HCT116 (cell line): ENCODE data around the gene STAC. TPM values are rescaled to one million over a fixed set of nuclear protein-coding genes. Genes with fewer than 3 reads are reported as not detected.

Experiments
- ATAC-seq: fragments of 200-7000 bp; cut with Tn5 transposase; 2 replicates; pipeline ENCODE4 v1.9.1; 2020; ENCODE audit warnings: mild to moderate bottlenecking, moderate library complexity
- BruUV-seq: library from RNA; stranded (reverse); fragments of 400-500 nt; replicated peaks from 2 replicates; lab custom pipeline; 2021; lab: Mats Ljungman, UMichigan
- CTCF ChIA-PET: fragments of 300-600 bp; sonication (Branson Sonifier 250); formaldehyde crosslinking; loops from one replicate; lab custom pipeline; 2021; ENCODE audit warnings: antibody characterized with exemption; lab: Charles Lee
- POLR2A ChIA-PET: fragments of 300-600, 350-600 bp; sonication (Branson Sonifier 250); formaldehyde crosslinking; loops from one replicate; lab custom pipeline; 2021; ENCODE audit warnings: antibody characterized with exemption; lab: Charles Lee
- RAD21 ChIA-PET, 2 experiments: fragments of 300-600 bp; sonication (Branson Sonifier 250); formaldehyde crosslinking; loops; one replicate each; lab custom pipeline; 2023; ENCODE audit warnings: low total read pairs in 2 of 2; ENCODE audit not compliant: uncharacterized antibody in 2 of 2, unreplicated experiment in 2 of 2, low non-redundant PET in 1 of 2; lab: Charles Lee
- DNase-seq: peaks from one replicate; pipeline ENCODE4 v3.0.0-alpha.2; 2010; ENCODE audit warnings: low read depth, low spot score
- H2AFZ ChIP-seq: fragments of 200-600 bp; shearing (Covaris generic), sonication (generic); 2 replicates; pipeline ENCODE4 v1.6.1; 2017; ENCODE audit warnings: low read depth, mixed run types, mixed read lengths, antibody characterized with exemption, low read length; ENCODE audit not compliant: poor library complexity, severe bottlenecking
- H3K27ac ChIP-seq: 2 replicates; pipeline ENCODE4 v1.5.1; 2012; ENCODE audit warnings: low read depth, low read length
- H3K27me3 ChIP-seq: fragments of 200-600 bp; sonication (generic); 2 replicates; pipeline ENCODE4 v1.6.1; 2016; ENCODE audit warnings: mixed run types, low read length, mixed read lengths; ENCODE audit not compliant: insufficient read depth
- H3K36me3 ChIP-seq, 2 experiments: fragments of 200-500 bp in 1 of 2; fragments of 200-600 bp in 1 of 2; sonication (Bioruptor generic) in 1 of 2; sonication (generic) in 1 of 2; 2 replicates each; pipeline versions ENCODE4 v1.5.1 to v1.6.1; 2014 to 2016; ENCODE audit warnings: low read length in 2 of 2, inconsistent platforms in 1 of 2, mixed read lengths in 1 of 2, mixed run types in 1 of 2; ENCODE audit not compliant: insufficient read depth in 2 of 2, control insufficient read depth in 1 of 2
- H3K4me1 ChIP-seq, 2 experiments: fragments of 200-600 bp in 1 of 2; sonication (generic) in 1 of 2; 2 replicates each; pipeline versions ENCODE4 v1.5.1 to v1.6.1; 2012 to 2017; ENCODE audit warnings: low read length in 2 of 2, inconsistent platforms in 1 of 2, mild to moderate bottlenecking in 1 of 2, mixed read lengths in 1 of 2, mixed run types in 1 of 2, moderate library complexity in 1 of 2; ENCODE audit not compliant: insufficient read depth in 2 of 2, control insufficient read depth in 1 of 2
- H3K4me2 ChIP-seq: fragments of 200-600 bp; sonication (generic); 2 replicates; pipeline ENCODE4 v1.6.1; 2017; ENCODE audit warnings: mixed run types, low read length, mixed read lengths
- H3K4me3 ChIP-seq, 2 experiments: fragments of 200-600 bp in 1 of 2; sonication (generic) in 1 of 2; replicated peaks in 1 of 2; 2 replicates each; pipeline ENCODE4 v1.5.1; 2011 to 2016; ENCODE audit warnings: low read length in 2 of 2, control low read depth in 1 of 2, low read depth in 1 of 2, mild to moderate bottlenecking in 1 of 2, mixed read lengths in 1 of 2, mixed run types in 1 of 2
- H3K79me2 ChIP-seq: fragments of 200-600 bp; sonication (generic); 2 replicates; pipeline ENCODE4 v1.6.1; 2017; ENCODE audit warnings: mild to moderate bottlenecking, mixed run types, low read length, moderate library complexity, mixed read lengths; ENCODE audit not compliant: insufficient read depth
- H3K9ac ChIP-seq: fragments of 200-600 bp; sonication (generic); 2 replicates; pipeline ENCODE4 v1.6.1; 2016; ENCODE audit warnings: low read length, mixed read lengths
- H3K9me2 ChIP-seq: fragments of 200-600 bp; sonication (generic), shearing (Covaris generic); 2 replicates; pipeline ENCODE4 v1.6.1; 2017; ENCODE audit warnings: mixed run types, mild to moderate bottlenecking, moderate library complexity; ENCODE audit not compliant: insufficient read depth
- H3K9me3 ChIP-seq, 2 experiments: fragments of 200-500 bp in 1 of 2; fragments of 200-600 bp in 1 of 2; sonication (Bioruptor generic) in 1 of 2; sonication (generic) in 1 of 2; 2 replicates each; pipeline ENCODE4 v1.6.1; 2014 to 2017; ENCODE audit warnings: low read length in 2 of 2, mixed read lengths in 2 of 2, inconsistent platforms in 1 of 2, low read depth in 1 of 2, mild to moderate bottlenecking in 1 of 2, mixed run types in 1 of 2, moderate library complexity in 1 of 2; ENCODE audit not compliant: control insufficient read depth in 1 of 2, insufficient read depth in 1 of 2
- H4K20me1 ChIP-seq: fragments of 200-600 bp; sonication (generic), shearing (Covaris generic); 2 replicates; pipeline ENCODE4 v1.6.1; 2017; ENCODE audit warnings: mixed run types, mild to moderate bottlenecking, moderate library complexity; ENCODE audit not compliant: insufficient read depth
- ATF3 ChIP-seq: IDR thresholded peaks from 2 replicates; pipeline ENCODE4 v1.6.1; 2012
- CBX3 ChIP-seq: IDR thresholded peaks from 2 replicates; pipeline ENCODE4 v1.6.1; 2012; ENCODE audit warnings: low read depth
- CTCF ChIP-seq, 3 experiments: fragments of 200-600 bp in 1 of 3; sonication (generic) in 1 of 3; IDR thresholded peaks in 2 of 3; conservative IDR thresholded peaks in 1 of 3; 2 replicates each; pipeline ENCODE4 v1.5.1; 2012 to 2017; ENCODE audit warnings: low read depth in 2 of 3, low read length in 2 of 3, antibody characterized with exemption in 1 of 3, borderline replicate concordance in 1 of 3, control low read depth in 1 of 3, mild to moderate bottlenecking in 1 of 3, mixed read lengths in 1 of 3, mixed run types in 1 of 3, moderate library complexity in 1 of 3; ENCODE audit not compliant: insufficient read depth in 1 of 3
- EGR1 ChIP-seq: IDR thresholded peaks from 2 replicates; pipeline ENCODE4 v1.6.1; 2012; ENCODE audit warnings: low read depth
- EZH2 ChIP-seq: fragments of 200-600 bp; sonication (generic); IDR thresholded peaks from 2 replicates; pipeline ENCODE4 v1.6.1; 2017; ENCODE audit warnings: antibody characterized with exemption, mixed run types
- EZH2phosphoT487 ChIP-seq: fragments of 200-600 bp; IDR thresholded peaks from 2 replicates; pipeline ENCODE4 v1.6.1; 2018; ENCODE audit warnings: antibody characterized with exemption, borderline replicate concordance
- FOSL1 ChIP-seq: IDR thresholded peaks from 2 replicates; pipeline ENCODE4 v1.6.1; 2012; ENCODE audit warnings: low read depth
- MAX ChIP-seq: IDR thresholded peaks from 2 replicates; pipeline ENCODE4 v1.6.1; 2012
- POLR2A ChIP-seq: IDR thresholded peaks from 2 replicates; pipeline ENCODE4 v1.7.0; 2011; ENCODE audit warnings: borderline replicate concordance; ENCODE audit not compliant: insufficient read depth, insufficient read length; ENCODE audit errors: extremely low read depth
- POLR2AphosphoS5 ChIP-seq: IDR thresholded peaks from 2 replicates; pipeline ENCODE4 v1.6.1; 2011; ENCODE audit warnings: mild to moderate bottlenecking, low read depth, low read length, moderate library complexity
- RAD21 ChIP-seq: IDR thresholded peaks from 2 replicates; pipeline ENCODE4 v1.6.1; 2012; ENCODE audit warnings: low read depth, mild to moderate bottlenecking
- REST ChIP-seq: IDR thresholded peaks from 2 replicates; pipeline ENCODE4 v1.6.1; 2012; ENCODE audit warnings: low read depth
- SIN3A ChIP-seq: IDR thresholded peaks from 2 replicates; pipeline ENCODE4 v1.6.1; 2012; ENCODE audit warnings: low read depth
- SP1 ChIP-seq: IDR thresholded peaks from 2 replicates; pipeline ENCODE4 v1.6.1; 2012; ENCODE audit warnings: low read depth
- SRF ChIP-seq: IDR thresholded peaks from 2 replicates; pipeline ENCODE4 v1.6.1; 2012; ENCODE audit warnings: low read depth
- ZBTB33 ChIP-seq: IDR thresholded peaks from 2 replicates; pipeline ENCODE4 v1.6.1; 2011; ENCODE audit warnings: mild to moderate bottlenecking, low read length, moderate library complexity; ENCODE audit not compliant: insufficient replicate concordance; ENCODE audit errors: extremely low read depth
- ZNF274 ChIP-seq: fragments of 200-500 bp; sonication (Bioruptor generic); IDR thresholded peaks from 2 replicates; pipeline ENCODE4 v1.6.1; 2014; ENCODE audit warnings: mild to moderate bottlenecking, low read depth, low read length, inconsistent platforms
- intact Hi-C: fragments of 100-400 bp; cut with micrococcal nuclease; formaldehyde crosslinking; loops from 2 replicates; pipeline ENCODE4 v1.10.0; 2022
- total RNA-seq: library from RNA; stranded (reverse); gene quantifications from one replicate; pipeline ENCODE4 v1.2.1, GENCODE V29; 2021; ENCODE audit not compliant: unreplicated experiment

Gene STAC
- total RNA-seq, 1 experiment from 2014 or later, result not detected

- no peak overlapping the region for H3K27ac ChIP-seq
- H3K9me3 ChIP-seq, result no peaks in the 10 kb centered on the region
- TF ChIP-seq CTCF (IDR thresholded peaks at IDR 0.05 in 2 of 3, conservative IDR thresholded peaks at IDR 0.05 in 1 of 3; ENCODE audit: borderline replicate concordance in 1 of 3, insufficient read depth in 1 of 3, low read depth in 2 of 3, low read length in 2 of 3), result no peak
- TF ChIP-seq POLR2A, result no peak
- TF ChIP-seq SIN3A, result no peak
- no peak for TF ChIP-seq SP1
- TF ChIP-seq ZBTB33, result no peak
- no peak for TF ChIP-seq ATF3
- no peak for TF ChIP-seq POLR2AphosphoS5
- TF ChIP-seq REST, result no peak
- TF ChIP-seq SRF, result no peak
- TF ChIP-seq RAD21, result no peak
- TF ChIP-seq FOSL1, result no peak
- no peak for TF ChIP-seq EZH2
- TF ChIP-seq MAX, result no peak
- TF ChIP-seq EGR1, result no peak
- TF ChIP-seq EZH2phosphoT487, result no peak
- no peak for TF ChIP-seq ZNF274
- no peak for TF ChIP-seq CBX3
- RAD21 ChIA-PET, result no interaction called here
- intact Hi-C loops, result no loop called here
- CTCF ChIA-PET, result no interaction called here
- DNase-seq, result no peak
- no peak overlapping the region for H3K4me3 ChIP-seq
- no peak overlapping the region for H2AFZ ChIP-seq
- no TSS peak for BruUV-seq
- H4K20me1 ChIP-seq, result no peaks in the 10 kb centered on the region
- H3K27me3 ChIP-seq, result 0 out of 2 replicates have a peak, but pooled peaks cover 8% of the 10 kb centered on the region
- H3K36me3 ChIP-seq, result no peaks in the 10 kb centered on the region
- no peaks in the 10 kb centered on the region for H3K4me1 ChIP-seq
- POLR2A ChIA-PET, result no interaction called here
- H3K9ac ChIP-seq, result no peak overlapping the region
- no peaks in the 10 kb centered on the region for H3K9me2 ChIP-seq
- no peaks in the 10 kb centered on the region for H3K79me2 ChIP-seq
- H3K4me2 ChIP-seq, result no peak overlapping the region
- no peak for ATAC-seq
Measured at GRCh38 chr3:36486009-36486795, 105.9 kb downstream of the STAC start.
